Heart left ventricle (tissue), 13 donors: ENCODE data around the gene PLA2G6.

Experiments
- POLR2A ChIP-seq, 2 donors: fragments of 450-650 bp; IDR thresholded peaks; one replicate each; pipeline ENCODE4 v1.6.1; 2017; ENCODE audit warnings: antibody characterized with exemption in 2 of 2, mild to moderate bottlenecking in 2 of 2, moderate library complexity in 2 of 2
- TF ChIP-seq, protein P1 (sequence below), 12 donors: fragments of 200-600 bp; sonication (generic) in 4 of 12; IDR thresholded peaks; one replicate each; pipeline versions ENCODE4 v1.5.0 to v1.8.0; 2018 to 2022; ENCODE audit warnings: antibody characterized with exemption in 12 of 12, mild to moderate bottlenecking in 5 of 12
- donor health status: ischemic (EF 13 %, LVEDD 7.1; RV severe dilation, severe dysfunction).
- donor health status: DM: no; HTN: yes; CAD: no.
- donor health status: DM: no; HTN: no; CAD: no.
- donor health status: ischemic (EF 25% LVEDD 6.9; RV normal size, moderate dysfunction).
- donor health status: ischemic (EF 25% LVEDD 5.7; RV mildly dilated, moderate dysfunction).
- donor health status: ischemic (EF 35%, LVEDD 5.7; RV mildly dilated, moderate dysfunction).
- donor health status: nonischemic (EF 11% LVEDD 7.7; RV severe dilation, severe dysfunction).
- donor health status: DM: yes; HTN: yes; CAD: no.
- donor health status: PGD.
- donor health status: ischemic (EF 29% LVEDD 5.4; RV normal size, mild dysfunction).
- donor health status: nonischemic (EF 23%, LVEDD 6.1; RV moderate dilation, normal function).

DNA sequence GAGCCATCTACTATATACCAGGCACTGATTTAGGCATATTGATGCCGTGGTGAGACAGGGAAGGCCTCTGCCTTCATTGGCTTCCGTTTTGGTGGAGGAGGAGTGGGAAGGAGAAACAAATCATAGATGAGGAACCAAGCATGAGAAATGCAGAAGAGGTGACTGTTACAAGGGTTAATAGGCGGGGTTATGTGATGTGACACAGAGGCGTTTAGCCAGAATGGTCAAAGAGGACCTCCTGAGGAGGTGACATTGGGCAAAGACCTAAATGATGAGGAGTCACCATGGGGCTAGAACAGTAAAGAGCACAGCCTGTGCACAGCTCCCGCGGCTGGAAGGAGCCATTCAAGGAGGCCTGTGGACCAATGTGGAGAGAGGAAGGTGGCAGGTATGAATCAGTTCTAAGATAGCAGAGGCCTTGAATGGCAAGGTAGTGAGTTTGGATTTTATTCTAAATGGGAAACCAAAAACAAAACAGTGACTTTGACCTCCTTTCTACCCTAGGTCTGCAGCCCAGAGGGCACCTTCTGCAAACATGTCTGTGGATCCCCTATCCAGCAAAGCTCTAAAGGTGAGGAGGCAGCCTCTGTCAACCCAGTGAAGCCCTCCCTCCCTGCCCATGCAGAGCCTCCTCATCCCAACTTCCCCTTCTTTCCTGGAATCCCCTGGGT, 31.8 kb upstream of the PLA2G6 start:
- TF ChIP-seq, protein P1, sequence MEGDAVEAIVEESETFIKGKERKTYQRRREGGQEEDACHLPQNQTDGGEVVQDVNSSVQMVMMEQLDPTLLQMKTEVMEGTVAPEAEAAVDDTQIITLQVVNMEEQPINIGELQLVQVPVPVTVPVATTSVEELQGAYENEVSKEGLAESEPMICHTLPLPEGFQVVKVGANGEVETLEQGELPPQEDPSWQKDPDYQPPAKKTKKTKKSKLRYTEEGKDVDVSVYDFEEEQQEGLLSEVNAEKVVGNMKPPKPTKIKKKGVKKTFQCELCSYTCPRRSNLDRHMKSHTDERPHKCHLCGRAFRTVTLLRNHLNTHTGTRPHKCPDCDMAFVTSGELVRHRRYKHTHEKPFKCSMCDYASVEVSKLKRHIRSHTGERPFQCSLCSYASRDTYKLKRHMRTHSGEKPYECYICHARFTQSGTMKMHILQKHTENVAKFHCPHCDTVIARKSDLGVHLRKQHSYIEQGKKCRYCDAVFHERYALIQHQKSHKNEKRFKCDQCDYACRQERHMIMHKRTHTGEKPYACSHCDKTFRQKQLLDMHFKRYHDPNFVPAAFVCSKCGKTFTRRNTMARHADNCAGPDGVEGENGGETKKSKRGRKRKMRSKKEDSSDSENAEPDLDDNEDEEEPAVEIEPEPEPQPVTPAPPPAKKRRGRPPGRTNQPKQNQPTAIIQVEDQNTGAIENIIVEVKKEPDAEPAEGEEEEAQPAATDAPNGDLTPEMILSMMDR (IDR thresholded peaks at IDR 0.05), result no peak
- TF ChIP-seq POLR2A (IDR thresholded peaks at IDR 0.05), result no peak
